AG04449 (cell line): Measurements from ENCODE around the gene SMIM10.
"Not testable (repeated sequence)": the region's sequence is repeated elsewhere in the genome, so short reads cannot be mapped to it uniquely, and the experiment has no call there.

ENCODE experiments used
- CTCF ChIA-PET: fragments of 350-600 bp; formaldehyde crosslinking; extraction: SDS; loops from one replicate; lab custom pipeline; 2021; ENCODE audit warnings: antibody characterized with exemption; lab: Yijun Ruan, JAX
- POLR2A ChIA-PET: fragments of 400-600, 350-600 bp; formaldehyde crosslinking; extraction: SDS; loops from one replicate; lab custom pipeline; 2020; ENCODE audit warnings: antibody characterized with exemption, inconsistent platforms; lab: Yijun Ruan, JAX
- DNase-seq: peaks from one replicate; pipeline ENCODE4 v3.0.0-alpha.2; 2010; ENCODE audit warnings: low read depth, low spot score
- H3K4me3 ChIP-seq: 2 replicates; pipeline ENCODE4 v1.5.1; 2011; ENCODE audit warnings: low read depth, mild to moderate bottlenecking, control low read depth, low read length
- CTCF ChIP-seq: IDR thresholded peaks from one replicate; pipeline ENCODE4 v1.5.1; 2011; ENCODE audit warnings: mild to moderate bottlenecking, moderate library complexity, low read length, control low read depth, inconsistent platforms; ENCODE audit not compliant: insufficient read depth; ENCODE audit errors: missing control alignments

The SMIM10 gene

GRCh38 chrX:135024526-135024925 lies 33.7 kb downstream of the SMIM10 start:
- POLR2A ChIA-PET, result no interaction called here
- H3K4me3 ChIP-seq, result no peak overlapping the region
- no peak for DNase-seq
- TF ChIP-seq CTCF, result no peak
- CTCF ChIA-PET, result no interaction called here

GRCh38 chrX:135030207-135030963 lies 39.6 kb downstream of the SMIM10 start:
- CTCF ChIA-PET, POLR2A ChIA-PET, DNase-seq: not testable (repeated sequence)

GRCh38 chrX:135041149-135042123 lies 50.6 kb downstream of the SMIM10 start:
- CTCF ChIA-PET, H3K4me3 ChIP-seq, DNase-seq, POLR2A ChIA-PET: not testable (repeated sequence)

More at GRCh38 chrX:135030207-135030963, 39.6 kb downstream of the SMIM10 start:
- H3K4me3 ChIP-seq, result not testable (repeated sequence)
